Measurements from ENCODE around the gene LDB2.
"Not testable (repeated sequence)": the region's sequence is repeated elsewhere in the genome, so short reads cannot be mapped to it uniquely, and the experiment has no call there.

LDB2 gene

DNA sequence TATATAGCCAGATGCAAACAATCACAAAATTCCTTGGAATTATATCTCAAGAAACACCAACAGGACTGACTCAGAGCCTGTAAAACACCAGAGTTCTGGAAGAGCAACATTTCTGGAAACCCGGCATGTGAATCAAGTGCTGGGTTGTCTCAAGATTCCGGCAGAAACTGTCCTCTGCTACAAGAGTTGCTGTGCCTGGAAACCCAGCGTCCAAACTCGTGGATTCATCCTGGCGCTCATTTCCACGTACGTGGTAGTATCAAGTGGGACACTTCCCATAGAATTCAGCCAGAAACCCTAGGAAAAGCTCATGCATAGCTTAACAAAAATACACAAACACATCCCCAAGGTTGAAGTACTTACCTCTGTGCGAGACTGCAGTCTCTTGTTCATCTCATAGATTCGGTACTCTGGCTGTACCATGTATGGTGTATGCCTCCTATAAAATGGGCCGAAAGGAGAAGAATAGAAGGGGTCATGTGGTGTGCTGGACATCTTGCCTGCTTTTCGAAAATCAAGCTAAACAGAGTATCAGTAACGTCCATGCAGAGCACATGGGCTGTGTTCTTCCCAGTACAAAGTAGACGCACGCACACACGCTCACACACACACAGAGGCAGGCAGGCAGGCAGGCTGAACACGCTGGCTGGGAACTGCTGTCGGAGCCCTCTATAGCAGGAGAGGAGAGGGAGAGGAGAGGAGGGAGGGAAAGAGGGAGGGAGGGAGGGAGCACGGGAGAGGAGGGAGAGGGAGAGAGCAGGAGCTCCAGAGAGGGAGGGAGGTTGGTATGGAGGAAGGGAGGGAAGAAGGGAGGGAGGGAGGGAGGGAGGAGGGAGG is at the start of gene LDB2:
Gene LDB2 (minus strand): TSS at position 655 of the 837 bp plus-strand sequence.
- DNase-seq: no peak

DNA sequence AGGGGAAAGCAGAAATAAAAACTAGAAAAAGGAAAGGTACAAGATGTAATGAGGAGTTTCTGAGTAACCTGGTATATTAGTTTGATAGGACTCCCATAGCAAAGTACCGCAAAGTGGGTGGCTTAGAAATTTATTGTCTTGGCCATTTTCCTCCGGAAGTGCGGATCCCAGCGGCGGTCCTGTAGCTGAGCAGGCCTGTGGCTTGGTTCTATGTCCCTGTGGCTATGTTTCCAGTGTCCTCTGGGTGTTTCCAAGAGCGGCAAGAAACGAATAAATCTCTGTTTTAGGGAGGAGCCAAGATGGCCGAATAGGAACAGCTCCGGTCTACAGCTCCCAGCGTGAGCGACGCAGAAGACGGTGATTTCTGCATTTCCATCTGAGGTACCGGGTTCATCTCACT is 44.0 kb upstream of the LDB2 start:
- DNase-seq: peak; percentile 4

DNA sequence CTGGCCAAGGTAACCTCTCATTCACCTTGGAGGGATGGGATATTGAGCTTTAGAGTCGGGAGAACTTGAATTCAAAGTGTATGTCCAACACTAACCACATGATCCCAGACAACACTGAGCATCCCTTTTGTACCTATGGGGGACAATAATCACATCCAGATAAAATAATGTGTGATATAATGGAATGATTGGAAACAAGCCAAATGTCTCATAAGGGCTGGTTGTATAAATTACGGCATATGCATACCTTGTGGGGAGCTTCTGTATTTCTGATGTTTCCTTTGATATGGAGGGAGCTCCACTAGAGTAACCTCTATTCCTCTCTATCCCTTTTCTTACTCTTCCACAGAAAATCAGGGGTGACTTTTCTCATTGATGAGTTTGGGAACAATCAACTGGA is 40.7 kb upstream of the LDB2 start:
- no peak for DNase-seq

DNA sequence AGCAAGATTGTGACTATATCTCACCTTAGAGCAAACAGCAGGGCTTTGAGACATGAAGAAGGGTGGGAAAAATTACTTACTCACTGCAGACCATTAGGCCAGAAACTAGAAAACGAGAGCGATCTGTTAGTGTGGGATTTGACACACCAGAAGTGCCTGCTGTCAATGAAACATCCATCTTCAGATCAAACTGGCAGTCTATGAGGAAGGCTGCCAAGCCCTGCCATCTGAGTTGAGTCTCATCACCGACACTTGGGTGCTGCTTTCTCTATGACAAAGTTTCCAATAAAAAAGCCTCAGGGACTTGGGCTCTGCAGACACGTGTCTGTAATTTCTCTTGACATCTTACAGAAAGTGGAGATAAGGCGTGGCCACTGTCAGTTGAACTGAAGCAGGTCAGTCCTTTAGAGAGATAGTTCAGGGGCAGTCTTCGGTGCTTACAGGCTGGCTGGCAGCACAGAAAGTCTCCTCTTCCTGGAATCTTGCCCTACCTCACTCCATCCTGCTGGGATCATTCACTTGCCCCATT is 40.1 kb upstream of the LDB2 start:
- DNase-seq: no peak

DNA sequence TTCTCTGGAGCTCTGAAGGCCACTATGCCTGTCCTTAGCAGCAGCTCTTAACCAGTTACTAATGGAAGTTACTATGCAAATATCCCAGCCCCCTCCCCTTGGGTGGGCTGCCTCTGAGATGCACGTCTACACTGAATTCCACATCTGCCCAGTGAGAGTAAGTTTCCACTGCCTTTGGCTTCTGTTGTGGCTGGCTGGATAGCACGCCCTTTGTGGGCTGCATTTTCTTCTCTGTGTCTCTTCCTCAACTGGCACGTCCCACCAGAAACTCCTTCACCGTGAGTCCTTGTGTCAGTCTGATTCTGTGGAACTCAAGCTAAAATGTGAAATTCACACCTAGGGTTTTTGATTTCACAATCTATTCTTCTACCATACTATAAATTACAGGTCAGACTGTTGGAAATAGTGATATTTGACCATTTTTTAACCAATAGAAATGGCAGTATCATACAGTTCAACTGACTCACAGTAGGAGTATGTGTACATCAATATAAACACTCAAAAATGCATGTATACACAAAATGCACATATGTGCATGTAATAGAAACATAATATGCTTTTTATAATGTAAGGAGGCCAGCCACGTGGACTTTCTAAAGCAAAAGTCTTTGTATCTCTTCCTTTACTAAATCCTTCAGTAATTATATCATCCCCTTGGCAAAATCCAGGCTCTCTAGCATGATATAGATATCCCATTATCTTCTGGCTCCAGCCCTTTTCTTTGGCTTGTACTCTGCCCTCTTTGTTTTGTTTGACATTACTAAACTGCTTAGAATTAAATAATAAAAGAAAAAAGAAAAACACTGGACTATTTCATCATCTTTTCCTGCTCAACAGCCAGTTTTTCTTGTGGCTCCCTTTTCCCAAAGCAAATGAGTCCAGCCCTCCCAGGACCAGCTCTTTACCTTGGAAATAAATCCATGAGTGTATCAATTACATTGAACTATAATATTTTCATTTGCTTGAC is 33.2 kb upstream of the LDB2 start:
- DNase-seq: no peak

- no peak for DNase-seq
Observed at GRCh38 chr4:16926214-16926613, 27.8 kb upstream of the LDB2 start.

DNA sequence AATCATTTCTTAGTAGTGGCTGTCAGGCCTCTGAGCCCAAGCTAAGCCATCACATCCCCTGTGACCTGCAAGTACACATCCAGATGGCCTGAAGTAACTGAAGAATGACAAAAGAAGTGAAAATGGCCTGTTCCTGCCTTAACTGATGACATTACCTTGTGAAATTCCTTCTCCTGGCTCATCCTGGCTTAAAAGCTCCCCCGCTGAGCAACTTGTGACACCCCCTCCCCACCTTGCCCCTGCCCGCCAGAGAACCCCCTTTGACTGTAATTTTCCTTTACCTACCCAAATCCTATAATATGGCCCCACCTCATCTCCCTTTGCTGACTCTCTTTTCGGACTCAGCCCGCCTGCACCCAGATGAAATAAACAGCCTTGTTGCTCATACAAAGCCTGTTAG is 20.3 kb upstream of the LDB2 start:
- DNase-seq: not testable (repeated sequence)

DNA sequence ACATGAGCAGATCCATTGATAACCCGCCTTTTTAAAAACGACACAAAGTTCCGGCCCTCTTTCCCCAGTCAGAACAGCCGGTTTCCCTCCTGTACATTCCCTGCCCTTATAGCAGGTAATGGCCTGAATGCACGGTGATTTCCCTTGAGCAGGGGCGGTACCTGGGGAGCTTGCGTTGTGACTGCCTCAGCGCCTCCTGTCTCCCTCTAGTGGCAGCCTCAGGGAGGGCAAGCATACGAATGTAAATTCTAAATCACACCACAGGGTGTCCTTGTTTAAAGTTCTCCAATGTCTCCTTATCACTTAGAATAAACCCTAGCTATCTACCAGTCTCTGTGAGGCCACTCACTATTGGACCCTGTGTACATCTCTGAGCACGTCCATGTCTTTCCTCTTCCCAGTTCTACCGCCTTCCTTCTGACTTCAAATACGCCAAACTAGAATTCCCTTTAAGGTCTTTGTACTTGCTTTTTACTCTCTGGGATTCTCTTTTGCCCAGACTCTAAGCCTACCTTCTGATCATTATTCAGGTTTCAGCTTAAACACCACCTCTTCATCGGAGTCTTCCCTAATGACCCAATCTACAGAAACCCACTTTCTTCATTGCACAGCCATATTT is 18.4 kb upstream of the LDB2 start:
- DNase-seq: no peak

DNA sequence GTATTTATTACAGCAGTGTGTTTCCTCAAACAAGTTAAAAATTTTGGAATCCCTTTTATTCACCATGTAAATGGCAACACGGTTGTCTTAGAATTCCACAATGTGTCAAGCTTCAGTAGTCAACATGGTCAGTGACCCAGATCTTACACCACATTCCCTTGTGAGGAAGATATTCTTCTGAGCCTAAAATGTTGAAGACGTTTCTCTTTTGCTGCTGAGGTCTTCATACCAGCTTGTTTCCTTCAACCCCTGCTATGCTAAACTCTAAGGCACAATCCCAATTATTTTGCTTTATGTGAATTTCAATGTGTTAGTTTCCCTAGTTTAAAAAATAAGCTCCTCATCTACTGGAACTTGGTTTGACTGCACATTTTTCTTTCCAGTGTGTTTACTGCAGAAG is 17.6 kb upstream of the LDB2 start:
- no peak for DNase-seq

DNA sequence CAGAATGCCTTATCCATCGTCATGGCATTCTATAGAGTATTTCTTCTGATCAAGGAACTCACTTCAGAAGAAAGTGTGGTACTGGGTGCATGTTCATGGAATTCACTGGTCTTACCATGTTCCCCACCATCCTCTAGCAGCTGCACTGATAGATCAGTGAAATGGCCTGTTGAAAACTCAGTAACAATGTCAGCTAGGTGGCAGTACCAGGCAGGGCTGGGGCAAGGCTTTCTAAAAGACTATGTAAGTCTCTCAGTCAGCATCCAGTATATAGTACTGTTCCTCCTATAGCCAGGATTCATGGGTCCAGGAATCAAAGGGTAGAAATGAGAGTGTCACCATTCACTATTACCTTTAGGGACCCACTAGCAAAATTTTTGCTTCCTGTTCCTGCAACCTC is 15.8 kb upstream of the LDB2 start:
- DNase-seq: no peak

DNA sequence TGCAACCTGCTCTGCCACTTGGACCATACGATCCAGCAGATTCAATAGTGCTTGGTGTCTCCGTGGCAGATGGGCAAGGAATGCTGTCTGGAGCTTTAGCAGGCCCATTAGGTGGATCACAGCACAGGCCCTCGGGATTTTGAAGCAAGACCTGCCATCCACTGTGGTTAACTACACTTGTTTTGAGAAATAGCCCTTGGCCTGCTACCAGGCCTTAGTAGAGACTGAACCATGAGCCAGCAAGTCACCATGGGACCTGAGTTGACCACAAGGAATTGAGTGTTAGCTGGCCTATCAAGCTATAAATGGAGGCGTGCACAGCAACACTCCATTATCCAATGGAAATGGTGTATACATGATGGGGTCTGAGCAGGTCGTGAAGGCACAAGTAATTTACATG is 14.5 kb upstream of the LDB2 start:
- DNase-seq: no peak

- no peak for DNase-seq
Observed at GRCh38 chr4:16909281-16909680, 10.8 kb upstream of the LDB2 start.

DNA sequence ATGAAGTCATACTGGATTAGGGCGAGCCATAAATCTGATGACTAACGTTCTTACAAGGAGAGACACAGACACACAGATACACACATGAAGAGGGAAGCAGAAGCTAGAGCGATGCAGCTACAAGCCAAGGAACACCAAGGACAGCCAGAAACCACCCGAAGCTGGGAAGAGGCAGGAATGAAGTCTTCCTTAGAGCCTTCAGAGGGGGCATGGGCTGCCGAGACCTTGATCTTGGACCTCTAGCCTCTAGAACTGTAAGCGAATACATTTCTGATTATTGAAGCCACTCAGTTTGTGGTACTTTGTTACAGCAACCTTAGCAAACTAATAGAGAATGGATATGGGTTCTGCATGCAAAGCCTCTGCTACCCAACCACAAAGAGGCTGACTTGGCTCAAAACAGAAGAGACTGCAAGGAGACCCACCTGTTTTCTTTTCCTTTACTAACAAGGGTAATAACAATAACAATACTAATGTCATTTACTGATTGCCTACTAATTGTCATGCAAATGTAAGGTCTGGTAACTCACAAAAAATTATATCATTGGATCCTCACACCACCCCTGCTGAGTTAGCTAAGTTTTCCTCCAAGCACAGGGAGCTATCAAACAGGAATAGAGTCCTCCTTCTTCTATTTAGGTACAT is 10.1 kb upstream of the LDB2 start:
- no peak for DNase-seq

DNA sequence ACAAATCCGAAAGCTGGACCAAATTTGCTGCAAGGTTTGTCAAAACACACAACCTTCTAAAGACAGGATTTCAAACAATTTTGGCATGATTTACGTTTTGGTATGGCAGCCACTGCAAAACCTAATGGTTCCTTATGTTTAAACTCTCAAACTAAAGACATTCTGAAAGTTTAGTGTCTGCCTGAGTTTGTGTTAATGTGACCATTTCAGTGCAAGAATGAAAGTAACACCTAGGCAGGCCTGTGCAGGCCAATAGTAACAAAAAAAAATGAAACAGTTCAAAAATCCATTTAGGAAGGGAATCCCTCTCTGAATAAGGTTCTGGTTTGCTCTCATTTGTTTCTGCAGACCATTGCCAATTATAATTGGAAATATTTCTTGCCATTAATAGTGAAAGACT is 1.9 kb upstream of the LDB2 start:
- no peak for DNase-seq

GRCh38 chr4:16896881-16897750 is 1.3 kb downstream of the LDB2 start:
- DNase-seq: no peak

DNA sequence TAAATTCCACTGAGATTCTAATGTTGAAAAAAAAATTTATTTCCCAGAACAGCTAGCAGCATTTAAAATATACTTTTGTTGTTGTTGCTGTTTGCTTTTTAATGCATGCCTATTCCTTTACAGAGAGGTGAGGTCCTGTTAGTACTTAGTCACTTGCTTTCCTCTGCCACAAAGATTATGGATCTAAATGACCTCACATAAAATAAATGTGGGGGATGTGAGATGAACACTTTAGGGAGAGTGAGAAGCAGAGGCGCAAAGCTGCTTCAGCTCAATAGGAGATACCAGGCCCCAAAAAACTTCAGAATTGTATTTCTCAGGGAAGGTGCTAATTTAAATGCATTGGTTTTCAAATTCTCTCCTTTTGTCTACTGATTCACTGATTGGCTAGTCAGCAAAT is 4.0 kb downstream of the LDB2 start:
- no peak for DNase-seq

DNA sequence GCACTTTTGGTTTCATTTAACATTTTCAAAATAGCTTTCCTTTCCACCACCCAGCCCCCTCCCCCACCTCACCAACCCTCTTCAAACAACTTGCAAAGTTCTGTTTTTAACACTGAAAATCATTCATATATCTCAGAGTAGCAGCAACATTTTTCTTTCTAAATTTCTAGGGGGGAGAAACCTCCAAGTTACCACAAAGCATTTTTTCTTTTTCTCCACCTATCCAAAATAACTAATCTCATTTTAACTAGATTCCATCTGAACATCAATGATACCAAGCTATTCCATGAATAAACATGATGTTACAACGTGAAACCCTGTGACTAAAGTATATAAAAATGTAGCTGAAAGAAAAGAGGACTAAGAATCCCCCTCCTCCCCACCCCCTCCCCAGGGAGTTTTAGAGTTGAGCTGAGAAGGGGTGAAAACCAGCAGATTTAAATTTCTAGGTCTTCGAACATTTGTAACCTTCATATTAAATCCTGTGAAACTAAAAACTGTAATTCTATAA is 5.2 kb downstream of the LDB2 start:
- no peak for DNase-seq

GRCh38 chr4:16890651-16891050 is 7.8 kb downstream of the LDB2 start:
- DNase-seq: no peak

DNA sequence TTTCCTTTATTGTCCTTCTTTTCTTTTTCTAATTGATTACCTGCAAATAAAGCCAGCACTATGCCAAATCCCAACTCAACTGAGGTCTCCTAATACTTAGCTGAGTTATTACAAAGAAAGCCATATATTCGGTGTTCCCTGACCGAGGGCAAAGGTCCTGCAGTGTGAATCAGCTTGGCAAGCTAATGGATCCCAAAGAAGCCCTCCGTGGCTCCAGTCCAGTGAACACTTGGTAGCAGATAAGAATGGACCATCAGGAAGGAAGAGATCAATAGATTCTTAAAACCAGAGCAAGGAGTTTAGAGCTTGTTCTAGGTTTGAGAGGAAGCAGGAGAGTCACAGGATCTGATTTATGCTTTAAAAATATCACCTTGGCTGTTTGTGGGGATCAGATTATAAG is 8.5 kb downstream of the LDB2 start:
- no peak for DNase-seq

DNA sequence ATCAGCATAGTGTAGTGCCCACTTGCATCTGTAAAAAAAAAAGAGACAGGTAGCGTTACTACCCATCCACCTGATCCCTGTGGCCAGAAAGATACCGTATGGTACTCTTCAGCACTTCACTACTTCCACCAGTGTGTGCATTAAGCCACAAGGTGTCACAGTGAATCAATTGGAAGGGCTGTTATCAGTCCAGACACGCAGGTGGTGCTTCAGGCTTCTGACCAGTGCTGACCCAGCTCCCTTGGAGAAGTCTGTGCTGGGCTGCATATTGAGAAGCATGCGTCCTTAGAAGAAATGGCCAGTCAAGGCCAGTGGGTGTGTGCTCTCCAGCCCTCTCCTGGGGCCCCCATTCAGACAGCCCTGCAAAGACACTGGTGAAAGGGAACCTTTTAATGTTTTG is 10.6 kb downstream of the LDB2 start:
- DNase-seq: no peak

DNA sequence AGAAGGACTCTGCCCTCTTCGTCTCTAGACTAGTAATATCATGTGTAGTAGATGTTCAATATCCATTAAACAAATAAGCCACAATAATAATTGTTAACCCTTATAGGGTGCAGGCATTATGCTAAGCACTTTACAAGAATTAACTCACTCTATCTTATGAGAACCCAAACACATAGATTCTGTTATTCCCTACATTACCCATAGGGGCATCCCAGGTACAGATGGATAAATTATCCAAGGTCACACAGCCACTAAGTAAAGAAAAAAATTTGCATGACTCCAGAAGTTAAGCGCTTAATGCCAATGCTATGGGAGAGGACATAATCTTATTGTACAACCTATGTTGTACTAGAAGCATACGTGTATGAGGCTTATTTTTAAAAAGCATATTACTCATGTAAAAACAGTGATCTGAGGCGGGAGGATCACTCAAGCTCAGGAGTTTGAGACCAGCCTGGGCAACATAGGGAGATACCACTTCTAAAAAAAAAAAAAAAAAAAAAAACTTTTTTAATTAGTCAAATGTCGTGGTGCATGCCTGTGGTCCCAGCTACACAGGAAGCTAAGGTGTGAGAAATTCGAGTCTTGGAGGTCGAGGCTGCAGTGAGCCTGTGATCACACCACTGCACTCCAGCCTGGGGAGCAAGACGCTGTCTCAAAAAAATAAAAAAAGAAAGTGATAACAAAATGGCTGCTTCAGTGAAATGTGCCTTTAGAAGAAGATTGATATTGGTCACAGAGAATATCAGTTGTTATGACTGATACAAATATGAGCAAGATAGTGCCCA is 13.6 kb downstream of the LDB2 start:
- no peak for DNase-seq
